DOHH2 (cell line): ENCODE data around the gene TPM2.

ENCODE experiments used
- EZH2phosphoT487 ChIP-seq: fragments of 200-600 bp; sonication (generic); IDR thresholded peaks from 2 replicates; pipeline ENCODE4 v1.6.1; 2017; ENCODE audit warnings: borderline replicate concordance, mild to moderate bottlenecking, antibody characterized with exemption, low read length, moderate library complexity, mixed read lengths
- TF ChIP-seq, protein P1 (sequence below): fragments of 200-600 bp; sonication (generic); IDR thresholded peaks from one replicate; pipeline ENCODE4 v1.5.1; 2014; ENCODE audit warnings: antibody characterized with exemption, mild to moderate bottlenecking, low read depth, low read length; ENCODE audit not compliant: poor library complexity, severe bottlenecking

DNA sequence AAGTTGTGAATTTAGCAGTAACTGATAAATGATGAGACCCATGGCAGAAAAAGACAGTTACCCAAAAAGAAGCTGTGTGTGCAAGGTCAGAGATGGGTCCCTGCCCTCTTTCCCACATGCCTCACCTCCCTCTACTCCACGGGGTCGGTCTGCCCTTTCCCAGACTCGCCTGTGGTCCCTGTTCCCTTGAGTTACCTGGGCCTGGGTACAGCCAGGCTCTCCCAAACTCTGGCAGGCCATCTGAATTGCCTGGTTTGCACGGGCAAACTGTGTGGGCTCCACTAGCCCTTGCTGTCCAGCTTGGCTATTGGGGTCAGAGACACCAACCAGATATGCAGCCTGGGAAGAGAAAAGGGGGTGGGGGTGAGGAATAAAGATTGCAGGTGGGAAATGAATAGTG, 18.4 kb upstream of the TPM2 start:
- TF ChIP-seq, protein P1, sequence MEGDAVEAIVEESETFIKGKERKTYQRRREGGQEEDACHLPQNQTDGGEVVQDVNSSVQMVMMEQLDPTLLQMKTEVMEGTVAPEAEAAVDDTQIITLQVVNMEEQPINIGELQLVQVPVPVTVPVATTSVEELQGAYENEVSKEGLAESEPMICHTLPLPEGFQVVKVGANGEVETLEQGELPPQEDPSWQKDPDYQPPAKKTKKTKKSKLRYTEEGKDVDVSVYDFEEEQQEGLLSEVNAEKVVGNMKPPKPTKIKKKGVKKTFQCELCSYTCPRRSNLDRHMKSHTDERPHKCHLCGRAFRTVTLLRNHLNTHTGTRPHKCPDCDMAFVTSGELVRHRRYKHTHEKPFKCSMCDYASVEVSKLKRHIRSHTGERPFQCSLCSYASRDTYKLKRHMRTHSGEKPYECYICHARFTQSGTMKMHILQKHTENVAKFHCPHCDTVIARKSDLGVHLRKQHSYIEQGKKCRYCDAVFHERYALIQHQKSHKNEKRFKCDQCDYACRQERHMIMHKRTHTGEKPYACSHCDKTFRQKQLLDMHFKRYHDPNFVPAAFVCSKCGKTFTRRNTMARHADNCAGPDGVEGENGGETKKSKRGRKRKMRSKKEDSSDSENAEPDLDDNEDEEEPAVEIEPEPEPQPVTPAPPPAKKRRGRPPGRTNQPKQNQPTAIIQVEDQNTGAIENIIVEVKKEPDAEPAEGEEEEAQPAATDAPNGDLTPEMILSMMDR = no peak
- no peak for TF ChIP-seq EZH2phosphoT487
